ENCODE results near the gene MGAT5. TPM values are rescaled to one million over a fixed set of nuclear protein-coding genes. Genes with fewer than 3 reads are reported as not detected.

The MGAT5 gene
- total RNA-seq, 1 experiment from 2014 or later: 52.4 TPM

GRCh38 chr2:134314202-134314601 is 60.3 kb downstream of the MGAT5 start (continued):
- no peak for TF ChIP-seq ARID4B (CRISPR knock-in tag; IDR thresholded peaks at IDR 0.05; ENCODE audit: borderline replicate concordance)
- TF ChIP-seq GABPB1 (CRISPR knock-in tag; IDR thresholded peaks at IDR 0.05): no peak
- no peak for TF ChIP-seq TP53 (CRISPR knock-in tag; IDR thresholded peaks at IDR 0.05)
- TF ChIP-seq USF1 (CRISPR knock-in tag; IDR thresholded peaks at IDR 0.05): no peak
- TF ChIP-seq MLX (CRISPR knock-in tag; IDR thresholded peaks at IDR 0.05): no peak
- TF ChIP-seq NFE2L1 (CRISPR knock-in tag; IDR thresholded peaks at IDR 0.05): no peak
- TF ChIP-seq, protein P1, sequence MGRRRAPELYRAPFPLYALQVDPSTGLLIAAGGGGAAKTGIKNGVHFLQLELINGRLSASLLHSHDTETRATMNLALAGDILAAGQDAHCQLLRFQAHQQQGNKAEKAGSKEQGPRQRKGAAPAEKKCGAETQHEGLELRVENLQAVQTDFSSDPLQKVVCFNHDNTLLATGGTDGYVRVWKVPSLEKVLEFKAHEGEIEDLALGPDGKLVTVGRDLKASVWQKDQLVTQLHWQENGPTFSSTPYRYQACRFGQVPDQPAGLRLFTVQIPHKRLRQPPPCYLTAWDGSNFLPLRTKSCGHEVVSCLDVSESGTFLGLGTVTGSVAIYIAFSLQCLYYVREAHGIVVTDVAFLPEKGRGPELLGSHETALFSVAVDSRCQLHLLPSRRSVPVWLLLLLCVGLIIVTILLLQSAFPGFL (CRISPR knock-in tag; IDR thresholded peaks at IDR 0.05; ENCODE audit: borderline replicate concordance): no peak
- TF ChIP-seq, protein P2, sequence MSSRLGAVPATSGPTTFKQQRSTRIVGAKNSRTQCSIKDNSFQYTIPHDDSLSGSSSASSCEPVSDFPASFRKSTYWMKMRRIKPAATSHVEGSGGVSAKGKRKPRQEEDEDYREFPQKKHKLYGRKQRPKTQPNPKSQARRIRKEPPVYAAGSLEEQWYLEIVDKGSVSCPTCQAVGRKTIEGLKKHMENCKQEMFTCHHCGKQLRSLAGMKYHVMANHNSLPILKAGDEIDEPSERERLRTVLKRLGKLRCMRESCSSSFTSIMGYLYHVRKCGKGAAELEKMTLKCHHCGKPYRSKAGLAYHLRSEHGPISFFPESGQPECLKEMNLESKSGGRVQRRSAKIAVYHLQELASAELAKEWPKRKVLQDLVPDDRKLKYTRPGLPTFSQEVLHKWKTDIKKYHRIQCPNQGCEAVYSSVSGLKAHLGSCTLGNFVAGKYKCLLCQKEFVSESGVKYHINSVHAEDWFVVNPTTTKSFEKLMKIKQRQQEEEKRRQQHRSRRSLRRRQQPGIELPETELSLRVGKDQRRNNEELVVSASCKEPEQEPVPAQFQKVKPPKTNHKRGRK (CRISPR knock-in tag; IDR thresholded peaks at IDR 0.05; ENCODE audit: borderline replicate concordance): no peak
- TF ChIP-seq, protein P3, sequence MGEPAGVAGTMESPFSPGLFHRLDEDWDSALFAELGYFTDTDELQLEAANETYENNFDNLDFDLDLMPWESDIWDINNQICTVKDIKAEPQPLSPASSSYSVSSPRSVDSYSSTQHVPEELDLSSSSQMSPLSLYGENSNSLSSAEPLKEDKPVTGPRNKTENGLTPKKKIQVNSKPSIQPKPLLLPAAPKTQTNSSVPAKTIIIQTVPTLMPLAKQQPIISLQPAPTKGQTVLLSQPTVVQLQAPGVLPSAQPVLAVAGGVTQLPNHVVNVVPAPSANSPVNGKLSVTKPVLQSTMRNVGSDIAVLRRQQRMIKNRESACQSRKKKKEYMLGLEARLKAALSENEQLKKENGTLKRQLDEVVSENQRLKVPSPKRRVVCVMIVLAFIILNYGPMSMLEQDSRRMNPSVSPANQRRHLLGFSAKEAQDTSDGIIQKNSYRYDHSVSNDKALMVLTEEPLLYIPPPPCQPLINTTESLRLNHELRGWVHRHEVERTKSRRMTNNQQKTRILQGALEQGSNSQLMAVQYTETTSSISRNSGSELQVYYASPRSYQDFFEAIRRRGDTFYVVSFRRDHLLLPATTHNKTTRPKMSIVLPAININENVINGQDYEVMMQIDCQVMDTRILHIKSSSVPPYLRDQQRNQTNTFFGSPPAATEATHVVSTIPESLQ (CRISPR knock-in tag; IDR thresholded peaks at IDR 0.05): no peak
- no peak for TF ChIP-seq MYBL2 (CRISPR knock-in tag; IDR thresholded peaks at IDR 0.05)

DNA sequence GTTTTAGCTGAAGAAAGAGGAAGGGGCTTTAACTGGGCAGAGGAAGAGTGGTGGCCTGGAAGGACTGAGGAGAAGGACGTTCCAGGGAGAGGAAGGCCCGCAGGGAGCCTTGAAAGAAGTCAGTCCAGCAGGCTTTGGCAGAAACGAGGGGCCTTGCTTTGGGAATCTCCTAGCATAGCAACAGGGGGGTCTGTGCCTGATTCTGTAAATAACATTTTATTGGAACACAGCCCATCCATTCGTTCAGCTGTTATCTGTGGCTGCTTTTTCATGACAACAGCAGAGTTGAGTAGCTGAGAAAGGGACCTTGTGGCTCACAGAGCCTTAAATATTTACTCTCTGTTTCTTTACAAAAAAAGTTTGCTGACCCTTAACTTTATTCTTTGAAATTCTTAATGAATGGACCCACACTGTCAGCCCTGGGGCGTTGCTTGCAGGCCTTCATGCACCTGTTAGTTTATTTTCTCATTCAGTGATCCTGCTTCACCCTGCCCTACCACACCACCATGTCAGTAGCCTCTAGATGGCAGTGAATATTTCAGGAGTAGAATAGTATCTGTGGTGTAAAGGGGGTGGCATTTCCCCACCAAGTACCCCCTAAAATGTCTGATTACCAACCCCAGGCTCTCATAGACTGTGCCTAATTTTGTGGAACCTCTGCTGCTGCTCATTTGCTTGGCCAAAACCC is 61.0 kb downstream of the MGAT5 start:
- POLR2A ChIA-PET: interaction anchor here (0.7 kb wide), 1 partner anchor 90 kb away, joined by 3 read pairs; no protein-coding TSS in a partner anchor
- Mint-ChIP-seq H3K4me3 (no peak overlapping the region), H3K36me3 (peaks cover 12% of the 10 kb centered on the region), H3K27ac (no peak overlapping the region; the same call in 1 of the 2 replicates), H3K27me3 (ENCODE audit: low read depth) (no peaks in the 10 kb centered on the region), H3K9me3 (no peaks in the 10 kb centered on the region), H3K4me1 (peaks cover 24% of the 10 kb centered on the region)
- DNase-seq (ENCODE audit: low spot score) (no peak), ATAC-seq (no peak; the same call in 1 of the 2 replicates)
- CTCF ChIA-PET: interaction anchor here (1.2 to 1.7 kb wide), 2 partner anchors 69 to 97 kb away, joined by 3 to 4 read pairs; no protein-coding TSS in a partner anchor
- TF ChIP-seq, protein P4, sequence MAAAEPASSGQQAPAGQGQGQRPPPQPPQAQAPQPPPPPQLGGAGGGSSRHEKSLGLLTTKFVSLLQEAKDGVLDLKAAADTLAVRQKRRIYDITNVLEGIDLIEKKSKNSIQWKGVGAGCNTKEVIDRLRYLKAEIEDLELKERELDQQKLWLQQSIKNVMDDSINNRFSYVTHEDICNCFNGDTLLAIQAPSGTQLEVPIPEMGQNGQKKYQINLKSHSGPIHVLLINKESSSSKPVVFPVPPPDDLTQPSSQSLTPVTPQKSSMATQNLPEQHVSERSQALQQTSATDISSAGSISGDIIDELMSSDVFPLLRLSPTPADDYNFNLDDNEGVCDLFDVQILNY (CRISPR knock-in tag; IDR thresholded peaks at IDR 0.05): no peak
- TF ChIP-seq ERG (CRISPR knock-in tag; IDR thresholded peaks at IDR 0.05) (no peak), GRHL2 (CRISPR knock-in tag; IDR thresholded peaks at IDR 0.05; ENCODE audit: insufficient replicate concordance, severe bottlenecking) (no peak), HMGXB4 (CRISPR knock-in tag; IDR thresholded peaks at IDR 0.05) (no peak)
- TF ChIP-seq, protein P5, sequence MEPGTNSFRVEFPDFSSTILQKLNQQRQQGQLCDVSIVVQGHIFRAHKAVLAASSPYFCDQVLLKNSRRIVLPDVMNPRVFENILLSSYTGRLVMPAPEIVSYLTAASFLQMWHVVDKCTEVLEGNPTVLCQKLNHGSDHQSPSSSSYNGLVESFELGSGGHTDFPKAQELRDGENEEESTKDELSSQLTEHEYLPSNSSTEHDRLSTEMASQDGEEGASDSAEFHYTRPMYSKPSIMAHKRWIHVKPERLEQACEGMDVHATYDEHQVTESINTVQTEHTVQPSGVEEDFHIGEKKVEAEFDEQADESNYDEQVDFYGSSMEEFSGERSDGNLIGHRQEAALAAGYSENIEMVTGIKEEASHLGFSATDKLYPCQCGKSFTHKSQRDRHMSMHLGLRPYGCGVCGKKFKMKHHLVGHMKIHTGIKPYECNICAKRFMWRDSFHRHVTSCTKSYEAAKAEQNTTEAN (CRISPR knock-in tag; IDR thresholded peaks at IDR 0.05): no peak
